ENCODE measurements around the gene RBPJ.

The RBPJ gene

DNA sequence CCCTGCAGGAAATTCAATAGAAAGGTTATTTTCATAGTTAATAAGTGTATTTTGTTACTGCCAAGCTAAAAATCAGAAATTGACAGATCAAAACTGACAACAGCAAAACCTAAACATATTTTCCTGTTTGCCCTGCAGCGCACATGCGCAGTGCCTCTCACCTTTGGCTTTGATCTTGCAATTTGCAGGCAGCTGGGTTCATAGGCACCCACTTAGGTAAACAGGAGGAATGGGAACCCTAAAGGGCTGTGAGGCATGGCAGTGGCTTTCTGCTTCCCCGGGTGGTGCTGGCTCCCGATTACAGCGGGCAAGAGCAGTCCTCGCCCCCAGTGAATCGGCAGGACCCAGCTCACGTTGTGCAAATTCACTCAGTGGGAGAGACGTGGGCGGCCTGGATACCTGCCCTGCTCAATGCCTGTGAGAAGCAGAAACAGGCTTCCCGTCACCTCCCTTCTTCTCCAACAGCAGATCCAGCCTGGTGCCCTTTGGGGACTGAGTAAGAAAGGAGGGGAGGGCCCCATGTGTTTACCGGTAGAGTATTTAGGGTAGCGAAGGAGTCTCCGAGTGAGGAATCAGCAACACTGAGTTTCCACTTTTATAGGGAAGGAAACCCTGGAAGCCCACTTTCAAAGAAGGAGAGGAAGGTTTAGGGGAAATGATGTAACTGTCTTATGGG is 143.7 kb downstream of the RBPJ start:
- no peak for DNase-seq

DNA sequence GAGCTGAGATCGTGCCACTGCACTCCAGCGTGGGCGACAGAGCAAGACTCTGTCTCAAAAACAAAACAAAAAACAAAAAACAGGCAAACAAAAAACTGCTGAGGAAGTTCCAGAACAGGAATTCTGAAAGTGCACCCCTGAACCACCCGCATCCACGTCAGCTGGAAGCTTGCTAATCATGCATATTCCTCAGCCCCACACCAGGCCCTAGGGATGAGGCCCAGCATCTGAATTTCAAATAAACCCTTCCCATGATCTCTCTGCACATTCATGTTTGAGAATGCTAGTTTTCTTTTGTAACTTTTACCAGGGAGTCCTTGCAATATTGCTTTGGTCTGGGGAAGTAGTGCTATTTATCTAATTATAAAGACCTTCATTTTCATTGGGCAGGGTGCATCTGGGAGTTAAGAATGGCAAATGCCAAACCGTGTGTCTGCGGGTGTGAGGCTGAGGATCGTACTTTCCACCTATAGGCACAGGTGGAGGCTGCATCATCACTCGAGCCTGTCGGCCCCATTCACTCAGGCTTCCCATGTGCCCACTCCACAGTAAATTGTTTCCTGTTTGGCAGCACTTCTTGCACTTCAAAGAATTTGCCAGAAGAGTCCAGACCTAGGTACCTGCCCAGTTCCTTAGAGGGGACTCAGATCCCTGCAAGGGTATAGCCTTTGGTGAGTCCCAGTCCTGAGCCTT is 145.9 kb downstream of the RBPJ start:
- DNase-seq = no peak

DNA sequence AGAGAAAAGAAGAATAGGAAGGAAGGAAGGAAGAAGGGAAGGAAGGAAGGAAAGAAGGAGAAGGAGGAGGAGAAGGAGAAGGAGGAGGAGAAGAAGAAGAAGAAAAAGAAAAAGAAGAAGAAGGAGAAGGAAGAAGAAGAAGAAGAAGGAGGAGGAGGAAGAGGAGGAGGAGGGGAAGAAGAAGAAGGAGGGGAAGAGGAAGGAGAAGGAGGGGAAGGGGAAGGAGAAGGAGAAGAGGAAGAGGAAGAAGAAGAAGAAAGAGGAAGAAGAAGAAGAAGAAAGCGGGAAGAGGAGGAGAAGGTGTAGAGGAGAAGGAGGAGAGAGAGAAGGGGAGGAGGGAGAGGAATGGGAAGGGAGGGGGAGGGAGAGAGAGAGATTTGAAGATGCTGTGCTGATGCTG is 146.9 kb downstream of the RBPJ start:
- DNase-seq = no peak

DNA sequence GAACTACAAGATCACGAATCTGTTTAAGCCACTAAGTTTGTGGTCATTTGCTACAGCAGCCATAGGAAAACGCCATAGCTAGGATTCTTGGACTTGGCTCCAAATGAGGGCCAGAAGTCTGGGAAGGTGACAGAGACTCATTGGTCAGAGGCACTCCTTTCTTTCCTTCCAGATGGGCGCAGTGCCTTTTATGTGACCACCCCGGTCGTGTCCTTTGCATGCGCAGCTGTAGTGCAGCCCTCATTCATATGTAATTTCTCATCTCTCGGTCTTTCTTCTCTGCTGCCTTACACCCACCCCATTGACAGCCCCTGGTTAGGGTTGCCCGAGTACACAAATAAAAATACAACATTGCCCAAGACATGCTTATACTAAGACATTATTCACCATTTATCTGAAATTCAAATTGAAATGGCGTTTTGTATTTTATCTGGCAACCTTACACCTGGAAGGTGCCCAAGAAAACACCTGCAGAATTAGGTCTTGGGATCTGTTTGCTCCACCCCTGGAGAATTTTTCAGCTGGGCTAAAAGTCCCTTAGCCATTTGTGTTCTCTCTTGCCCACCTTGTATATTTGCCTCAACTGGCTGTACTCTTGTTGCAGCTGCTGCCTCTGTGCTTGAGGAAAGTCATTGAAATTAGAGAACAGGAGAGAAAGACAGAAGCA is 147.6 kb downstream of the RBPJ start:
- no peak for DNase-seq

DNA sequence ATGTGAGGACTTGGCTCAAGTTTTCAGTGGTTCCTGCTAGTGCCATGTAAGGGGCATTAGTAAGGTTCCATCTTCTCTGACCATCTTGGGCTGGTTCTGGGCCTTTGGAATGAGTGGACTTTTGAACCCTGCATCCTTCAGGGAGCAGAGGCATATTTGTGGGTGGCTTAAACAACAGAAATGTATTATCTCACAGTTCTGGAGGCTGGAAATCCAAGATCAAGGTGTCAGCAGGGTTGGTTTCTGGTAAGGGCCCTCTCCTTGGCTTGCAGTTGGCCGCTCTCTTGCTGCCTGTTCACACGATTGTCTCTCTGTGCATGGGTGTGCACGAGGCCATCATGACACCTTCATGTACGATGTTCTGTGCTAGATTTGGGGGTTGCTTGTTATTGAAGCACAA is 148.2 kb downstream of the RBPJ start:
- no peak for DNase-seq

DNA sequence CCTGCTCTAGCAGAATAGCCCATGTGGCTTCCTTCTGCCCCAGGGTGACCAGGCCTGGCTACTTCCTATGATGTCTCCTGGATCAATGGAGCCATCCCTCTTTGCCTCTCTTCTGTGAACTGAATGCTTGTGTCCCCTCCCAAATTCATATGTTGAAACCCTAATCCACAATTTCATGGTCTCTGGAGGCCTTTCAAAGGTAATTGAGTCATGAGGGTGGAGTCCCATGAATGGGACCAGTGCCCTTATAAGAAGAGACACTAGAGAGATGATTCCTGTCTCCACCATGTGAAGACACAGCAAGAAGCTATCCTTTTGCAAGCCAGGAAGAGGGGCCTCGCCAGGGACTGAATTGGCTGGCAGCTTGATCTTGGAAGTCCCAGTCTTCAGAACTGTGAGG is 151.1 kb downstream of the RBPJ start:
- no peak for DNase-seq

DNA sequence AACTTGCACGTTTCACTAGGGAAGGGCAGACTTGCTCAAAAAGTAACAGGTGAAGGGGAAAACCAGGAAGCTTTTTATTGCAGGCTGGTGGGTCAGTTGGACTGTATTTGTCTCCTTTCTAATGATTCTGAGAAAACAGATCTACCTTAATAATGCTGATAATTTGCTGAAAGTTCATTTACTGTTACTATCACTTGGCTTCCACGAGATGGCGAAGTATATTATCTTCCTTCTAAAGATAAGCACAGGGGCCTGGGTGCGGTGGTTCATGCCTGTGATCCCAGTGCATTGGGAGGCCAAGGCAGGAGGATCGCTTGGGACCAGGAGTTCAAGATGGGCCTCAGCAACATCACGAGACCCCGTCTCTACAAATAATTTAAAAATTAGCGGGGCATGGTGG is 153.1 kb downstream of the RBPJ start:
- no peak for DNase-seq

DNA sequence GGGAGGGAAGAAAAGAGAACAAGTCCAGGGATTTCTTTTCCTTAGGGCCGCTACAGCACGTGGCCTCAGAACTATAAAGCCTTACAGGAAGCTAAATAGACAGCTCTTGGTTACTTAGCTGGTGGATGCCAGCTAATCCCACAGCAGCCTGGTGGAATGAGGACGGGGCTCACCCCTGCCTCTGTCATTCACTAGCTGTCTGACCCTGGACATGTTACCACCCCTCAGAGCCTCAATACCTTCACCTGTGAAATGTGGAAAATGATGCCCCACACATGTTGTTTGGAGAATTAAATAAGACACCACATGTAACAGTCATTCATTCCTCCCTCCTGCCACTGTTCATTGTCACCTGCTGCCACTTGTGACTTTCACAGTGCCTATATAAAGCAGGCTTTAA is 153.7 kb downstream of the RBPJ start:
- no peak for DNase-seq

DNA sequence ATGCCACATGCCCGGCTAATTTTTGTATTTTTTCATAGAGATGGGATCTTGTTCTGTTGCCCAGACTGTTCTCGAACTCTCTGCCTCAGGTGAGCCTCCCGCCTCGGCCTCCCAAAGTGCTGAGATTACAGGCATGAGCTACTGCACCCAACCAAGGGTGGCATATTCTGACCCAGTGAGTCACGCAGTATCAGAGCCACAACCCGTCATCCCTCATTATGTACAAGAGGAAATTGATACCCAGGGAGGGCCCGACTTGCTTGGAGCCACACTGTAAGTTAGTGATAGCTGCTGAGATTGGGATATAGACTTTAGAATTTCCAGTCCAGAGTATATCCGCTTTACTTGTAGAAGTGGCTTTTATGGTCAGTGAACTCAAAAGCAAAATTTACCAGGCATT is 154.9 kb downstream of the RBPJ start:
- no peak for DNase-seq

DNA sequence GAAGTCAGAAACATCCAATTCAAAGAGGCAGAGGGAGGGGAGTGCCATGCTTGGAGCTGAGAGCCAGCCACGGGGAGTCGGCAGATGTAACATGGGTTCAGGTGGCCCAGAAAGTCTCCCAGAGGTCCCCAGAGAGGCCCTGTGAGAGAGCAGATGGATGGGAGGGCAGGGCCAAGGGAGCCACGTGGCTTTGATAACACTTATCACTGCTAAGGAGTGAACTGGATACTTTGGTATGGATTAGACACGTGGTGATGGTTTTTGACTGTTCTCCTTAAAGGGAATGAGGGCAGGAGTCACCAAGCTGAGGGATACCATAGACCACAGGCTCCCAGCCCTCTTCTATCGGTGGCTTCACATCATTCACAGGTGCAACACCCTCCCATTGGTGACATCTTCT is 155.7 kb downstream of the RBPJ start:
- DNase-seq = no peak

DNA sequence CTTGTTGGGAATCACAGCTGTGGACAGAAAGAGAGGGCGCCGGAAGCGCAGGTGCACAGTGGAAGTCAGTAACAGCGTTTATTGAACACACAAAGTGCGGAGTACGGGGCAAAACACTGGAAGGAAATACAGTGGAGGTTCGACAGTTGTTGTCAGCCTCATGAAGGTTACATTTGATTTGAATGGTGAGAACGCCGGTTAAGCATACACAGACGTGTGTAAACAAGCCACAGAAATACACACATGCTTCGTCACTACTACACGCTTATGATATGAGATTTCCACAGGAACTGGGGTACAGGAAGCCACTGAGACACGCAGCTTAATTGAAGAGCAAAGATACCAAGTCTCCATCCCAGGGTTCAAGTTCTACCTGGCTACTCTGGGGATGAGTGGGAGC is 157.5 kb downstream of the RBPJ start:
- DNase-seq = no peak

DNA sequence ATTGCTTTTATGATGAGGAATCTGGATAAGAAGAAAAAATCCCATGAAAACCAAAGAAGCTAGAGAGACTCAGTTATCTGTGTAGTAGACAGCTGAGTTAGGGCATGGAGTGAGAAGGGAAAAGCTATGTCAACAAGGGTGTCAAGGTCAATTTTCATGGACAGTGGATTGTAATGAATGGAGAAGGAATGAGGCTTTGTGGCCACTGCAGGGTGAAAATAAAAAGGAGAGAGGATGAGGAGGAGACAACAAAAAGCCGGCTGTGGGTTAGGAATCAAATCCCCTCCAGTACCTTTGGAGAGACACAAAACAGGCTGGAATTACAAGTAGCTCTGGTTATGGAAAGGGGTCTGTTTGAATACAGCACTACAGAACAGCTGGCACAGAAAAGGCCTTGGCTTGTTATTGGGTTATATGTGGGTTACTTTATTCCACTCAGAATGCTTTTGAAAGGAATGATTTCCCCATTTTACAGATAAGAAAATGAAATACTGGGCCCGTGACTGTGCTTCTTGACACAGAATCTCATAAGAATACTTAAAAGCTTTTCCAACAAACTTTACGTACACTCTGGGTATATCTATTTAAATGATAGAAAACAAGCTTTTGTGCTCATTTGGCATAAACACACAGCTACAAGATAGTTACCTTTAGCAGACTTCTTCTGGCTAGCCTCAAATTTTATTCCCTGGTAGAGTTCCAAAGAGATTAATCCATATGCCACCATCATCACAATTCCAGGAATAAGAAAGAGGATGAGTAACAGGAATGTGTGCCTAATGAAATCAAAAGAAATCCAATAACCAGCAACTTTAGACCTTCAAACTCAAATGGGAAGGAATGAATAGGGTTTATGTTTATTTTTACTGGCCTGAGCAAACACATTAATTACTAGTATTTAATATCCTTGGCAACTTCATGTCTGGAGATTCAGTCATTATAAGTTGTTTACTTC is 162.0 kb downstream of the RBPJ start:
- no peak for DNase-seq

DNA sequence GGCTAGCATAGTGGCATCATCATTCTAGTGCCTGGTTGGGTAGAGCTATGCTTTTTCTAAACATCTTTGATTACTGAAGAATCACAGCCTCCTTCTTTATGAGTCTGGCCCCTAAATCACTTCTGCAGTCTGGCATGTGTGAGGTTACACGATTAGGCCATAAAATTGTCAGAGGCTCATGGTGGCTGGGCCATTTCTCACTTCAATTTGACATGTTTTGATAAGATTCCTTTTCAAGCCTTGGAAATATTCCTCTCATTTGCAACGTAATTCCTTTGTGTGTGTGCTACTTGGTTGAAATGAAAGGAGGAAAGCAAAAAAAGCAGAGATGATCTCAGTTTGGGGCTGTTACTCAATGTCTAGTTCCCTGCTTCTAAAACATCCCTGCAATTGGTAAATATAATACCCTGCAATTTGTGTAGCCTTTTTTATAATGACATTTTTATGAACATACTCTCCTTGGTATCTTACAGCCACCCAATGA is 163.3 kb downstream of the RBPJ start:
- DNase-seq = no peak

DNA sequence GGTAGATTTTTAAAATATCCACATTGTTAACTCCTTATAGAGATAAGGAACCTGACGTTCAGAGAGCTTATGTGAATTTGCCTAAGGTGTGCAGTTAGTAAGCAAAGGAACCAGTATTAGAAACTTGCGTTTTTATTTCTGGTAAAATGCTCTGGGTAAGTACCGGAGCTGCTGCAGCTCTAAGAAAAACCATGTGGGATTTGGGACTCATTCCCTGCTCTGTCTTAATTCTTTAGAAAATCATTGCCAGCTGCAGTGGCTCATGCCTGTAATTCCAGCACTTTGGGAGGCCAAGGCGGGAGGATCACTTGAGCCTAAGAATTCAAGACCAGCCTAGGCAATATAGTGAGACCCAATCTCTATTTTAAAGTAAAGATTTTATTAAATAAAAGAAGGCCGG is 163.7 kb downstream of the RBPJ start:
- no peak for DNase-seq

All from NCI-H526 (cell line).